ENCODE results near the gene PTPRN2.

The PTPRN2 gene

DNA sequence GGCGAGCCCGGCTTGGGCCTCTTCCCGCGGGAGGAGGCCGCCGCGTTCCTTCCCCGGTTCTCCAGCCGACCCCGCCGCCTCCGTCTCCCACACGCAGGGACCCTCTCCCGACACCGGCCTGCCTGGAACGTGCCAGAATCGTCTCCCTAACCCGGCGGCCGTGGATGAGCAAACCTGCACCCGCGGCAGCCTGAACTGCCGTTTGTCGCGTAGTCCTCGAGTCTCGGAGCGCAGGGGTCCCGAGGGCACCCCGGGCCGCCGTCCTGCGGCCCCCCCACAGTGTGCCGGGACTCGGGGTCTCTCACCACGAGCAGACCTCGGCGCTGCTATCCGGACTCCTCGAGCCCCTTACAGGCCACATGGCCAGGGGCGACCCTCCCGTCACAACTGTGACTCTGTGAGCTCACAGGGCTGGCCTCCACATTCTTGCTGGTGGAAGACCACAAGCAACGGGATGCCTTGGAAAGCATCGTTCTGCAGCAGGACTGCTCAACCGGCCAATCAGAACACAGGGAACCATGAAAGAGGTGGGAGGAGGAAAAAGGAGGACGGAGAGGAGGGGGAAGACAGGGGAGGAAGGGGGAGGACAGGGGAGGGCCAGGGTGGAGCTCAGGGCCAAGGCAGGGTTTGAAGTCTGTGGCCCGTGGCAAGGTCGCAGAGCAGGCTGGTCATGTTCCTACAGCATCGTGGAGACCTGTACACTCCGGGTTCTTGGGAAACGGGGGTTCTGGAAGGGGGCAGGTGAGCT lies 973.9 kb downstream of the PTPRN2 start:
- DNase-seq: no peak

DNA sequence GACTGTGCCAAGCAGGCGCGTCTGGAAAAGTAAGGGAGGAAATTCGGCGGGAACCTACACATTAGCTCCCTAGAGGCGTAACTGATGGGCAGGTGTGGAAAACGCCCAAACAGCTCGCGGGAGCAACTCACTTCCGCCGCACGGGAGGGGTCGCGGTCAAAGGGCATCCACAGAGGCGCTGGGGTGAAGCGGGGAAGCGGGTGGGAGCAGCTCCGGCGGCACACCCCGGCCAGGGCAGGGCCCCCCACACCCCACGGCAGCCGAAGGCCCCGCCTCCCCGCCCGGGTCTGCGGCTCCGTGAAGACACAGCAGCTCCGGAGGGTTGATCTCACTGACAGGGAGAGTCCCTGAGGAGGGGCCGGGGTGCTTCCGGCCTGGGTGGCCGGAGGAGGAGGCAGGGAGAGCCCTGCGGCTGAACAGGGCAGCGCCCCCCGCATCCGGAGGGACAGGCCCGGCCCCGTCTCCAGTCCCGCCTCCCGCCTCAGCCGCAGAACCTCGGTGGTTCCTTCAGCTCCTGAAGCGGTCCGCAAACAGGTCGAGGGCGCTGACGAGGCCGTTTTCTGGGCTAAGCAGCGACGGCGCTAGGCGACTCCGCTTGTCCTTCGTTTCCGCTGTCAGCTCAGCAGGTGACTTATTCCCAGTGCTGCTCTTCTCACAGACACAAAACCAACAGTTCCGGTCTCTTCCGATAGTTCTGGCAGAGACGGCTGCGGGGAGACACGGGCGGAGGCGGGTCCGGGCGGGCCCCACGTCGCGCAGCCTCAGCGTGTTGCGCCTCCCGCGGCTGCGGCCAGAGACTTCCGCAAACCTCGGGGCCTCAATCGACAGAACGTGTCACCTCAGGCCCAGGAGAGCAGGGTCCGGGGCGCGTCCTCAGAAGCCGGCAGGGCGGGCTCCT lies 974.7 kb downstream of the PTPRN2 start:
- DNase-seq: peak; percentile 3

DNA sequence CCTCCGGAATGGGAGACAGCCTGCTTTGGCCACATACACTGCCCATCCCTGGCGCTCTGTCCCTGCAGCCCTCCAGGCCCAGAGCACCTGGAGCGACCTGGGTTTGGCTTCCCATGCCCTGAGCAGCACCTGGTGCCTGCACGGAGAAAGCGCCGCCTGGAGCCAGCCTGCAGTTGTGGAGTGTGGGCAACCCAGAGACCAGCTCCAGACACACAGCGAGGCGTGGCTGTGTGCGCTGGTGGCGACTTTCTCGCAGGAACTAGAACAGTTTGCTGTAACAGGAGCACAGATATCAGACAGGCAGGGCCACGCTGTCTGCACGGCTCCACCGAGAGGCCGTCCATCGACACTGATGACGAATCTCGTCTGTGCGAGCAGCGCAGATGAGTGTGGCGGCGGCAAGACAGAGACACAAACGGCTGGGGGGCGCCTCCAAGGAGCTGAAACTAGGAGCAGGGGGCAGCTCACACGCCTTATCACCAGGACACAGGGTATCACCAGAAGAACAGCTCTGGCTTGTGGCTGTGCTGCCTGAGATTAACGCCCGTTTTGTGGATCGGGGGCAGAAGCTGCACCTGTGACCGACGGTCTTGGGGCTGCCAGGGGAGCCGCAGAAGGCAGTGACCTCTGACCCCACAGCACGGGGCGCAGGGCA lies 975.5 kb downstream of the PTPRN2 start:
- no peak for DNase-seq

DNA sequence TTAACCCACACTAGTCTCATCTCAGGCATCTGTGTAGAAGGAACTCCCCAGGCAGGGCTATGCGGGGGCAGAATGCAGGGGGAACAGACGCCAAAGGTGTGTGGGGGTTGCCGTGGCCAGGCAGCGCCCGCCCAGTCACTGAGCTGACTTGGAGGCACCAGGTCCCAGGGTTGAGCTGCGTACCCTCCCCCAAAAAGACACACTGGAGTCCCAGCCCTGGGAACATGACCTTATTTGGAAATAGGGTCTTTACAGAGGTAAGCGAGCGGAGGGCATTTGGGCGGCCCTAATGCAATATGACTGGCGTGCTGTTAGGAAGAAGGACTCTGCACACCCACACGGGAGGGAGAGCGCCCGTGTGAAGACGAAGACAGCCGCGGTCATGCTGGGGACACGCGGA lies 976.3 kb downstream of the PTPRN2 start:
- DNase-seq: no peak

DNA sequence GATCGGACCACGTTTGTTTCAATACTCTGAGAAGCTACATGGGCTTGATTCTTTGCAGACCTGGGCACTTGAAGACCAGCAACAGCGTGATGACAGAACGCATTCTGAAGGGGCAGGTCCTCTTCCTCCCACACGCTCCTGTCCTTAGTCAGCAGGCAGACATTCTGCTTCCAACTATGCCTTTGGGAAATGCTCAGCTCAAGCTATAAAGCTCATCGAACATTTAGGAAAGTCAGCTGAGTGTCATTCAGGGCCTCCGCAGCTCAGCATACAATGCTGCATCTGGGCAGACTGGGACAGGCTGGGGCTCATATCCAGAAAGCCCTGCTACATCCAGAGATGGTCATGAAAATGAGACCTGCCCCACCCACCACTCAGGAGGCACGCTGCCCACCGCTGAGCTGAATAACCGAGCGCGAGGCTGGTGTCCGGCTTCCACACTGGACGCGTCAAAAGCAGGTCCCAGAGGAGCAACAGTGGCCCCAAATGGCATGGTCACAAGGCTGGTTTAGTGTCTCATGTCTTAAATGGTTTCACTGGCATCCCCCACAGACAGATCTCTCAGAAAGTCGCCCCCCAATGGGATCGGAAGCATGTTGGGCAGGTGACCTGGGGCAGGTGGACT lies 976.8 kb downstream of the PTPRN2 start:
- no peak for DNase-seq

DNA sequence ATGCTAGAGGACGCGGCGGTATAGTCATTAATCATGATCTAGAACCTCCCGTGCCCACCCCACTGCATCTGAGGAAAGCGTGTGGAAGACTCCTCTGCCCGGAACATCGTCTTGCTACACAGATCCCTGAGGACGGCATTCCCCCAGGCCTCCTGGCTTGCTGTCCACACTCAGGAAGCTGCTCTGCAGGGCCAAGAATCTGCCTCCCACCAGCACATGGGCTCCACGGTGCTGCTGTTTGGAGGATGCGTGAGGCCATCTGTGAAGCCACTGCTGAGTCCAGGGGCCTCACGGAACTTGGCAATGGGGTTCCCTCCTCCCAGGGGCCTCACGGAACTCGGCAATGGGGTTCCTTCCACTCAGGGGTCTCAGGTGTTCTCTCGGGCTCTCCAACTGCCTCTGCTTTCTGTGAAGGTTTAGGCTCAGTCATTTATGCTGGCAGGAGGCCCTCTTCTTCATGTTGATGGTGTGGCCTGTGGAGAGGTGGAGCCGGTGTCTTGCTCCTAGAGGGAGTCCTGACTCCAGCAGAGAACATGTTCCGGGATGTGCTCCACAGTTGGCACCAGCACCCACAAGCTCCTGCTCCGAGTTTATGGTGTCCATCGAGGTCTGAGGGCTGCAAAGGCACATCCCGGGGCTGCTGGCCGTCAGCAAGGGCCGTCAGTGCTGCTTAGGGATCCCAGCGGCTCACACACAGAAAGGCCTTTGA lies 977.5 kb downstream of the PTPRN2 start:
- DNase-seq: no peak

DNA sequence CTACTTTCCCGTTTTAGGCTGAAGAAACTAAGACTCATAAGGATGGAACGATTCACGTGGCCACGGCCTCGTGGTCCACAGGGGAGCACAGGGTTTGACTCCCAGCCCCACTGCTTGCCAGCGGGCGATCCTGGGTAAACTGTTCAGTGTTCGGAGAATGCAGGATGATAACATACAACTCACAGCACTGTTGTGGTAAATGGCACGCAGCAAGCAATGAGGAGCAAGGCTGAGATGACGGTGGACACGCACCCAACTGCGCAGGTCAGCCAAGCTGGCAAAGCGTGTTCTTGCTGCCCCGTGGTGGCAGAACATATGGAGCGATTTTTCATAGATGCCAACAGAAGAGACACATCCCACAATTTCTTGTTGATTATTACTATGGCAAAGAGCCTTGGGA lies 978.1 kb downstream of the PTPRN2 start:
- DNase-seq: no peak

DNA sequence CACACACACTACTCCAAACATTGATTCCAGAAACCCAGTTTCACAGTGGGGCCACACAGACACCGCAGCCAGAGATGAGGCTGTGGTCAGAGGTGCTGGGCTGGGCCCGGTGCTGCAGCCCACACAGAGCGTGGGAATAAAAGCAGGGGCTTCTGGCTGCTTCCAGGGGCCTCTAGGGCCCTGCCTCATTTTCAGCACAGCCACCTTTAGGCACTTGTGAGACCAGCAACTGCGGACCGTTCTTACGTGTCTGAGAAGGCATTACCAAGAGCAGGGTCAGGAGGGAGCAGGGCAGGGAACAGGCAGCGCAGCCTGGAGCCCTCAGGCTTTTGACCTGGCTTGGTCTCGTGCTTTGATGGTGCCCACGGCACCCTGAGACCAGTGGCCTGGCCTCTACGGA lies 980.4 kb downstream of the PTPRN2 start:
- DNase-seq: no peak

DNA sequence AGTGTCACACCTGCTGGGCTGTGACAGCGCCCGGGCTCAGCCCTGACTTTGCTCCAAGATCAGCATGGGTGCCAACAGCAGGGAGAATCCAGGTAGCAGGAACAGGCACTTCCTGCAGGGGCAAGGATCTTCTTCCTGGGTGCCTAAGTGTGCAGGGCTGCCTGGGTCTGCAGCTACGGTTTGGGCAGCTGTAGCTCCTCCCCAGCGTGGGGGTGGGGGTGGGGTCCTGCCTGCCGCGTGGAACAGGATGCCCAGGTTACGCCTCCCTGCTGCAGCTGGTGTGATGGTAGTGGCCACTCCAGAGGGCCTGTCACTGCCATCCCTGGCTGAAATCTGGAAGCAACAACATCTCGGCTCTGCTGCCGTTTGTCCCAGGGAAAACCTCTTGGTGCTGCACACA lies 981.5 kb downstream of the PTPRN2 start:
- no peak for DNase-seq

DNA sequence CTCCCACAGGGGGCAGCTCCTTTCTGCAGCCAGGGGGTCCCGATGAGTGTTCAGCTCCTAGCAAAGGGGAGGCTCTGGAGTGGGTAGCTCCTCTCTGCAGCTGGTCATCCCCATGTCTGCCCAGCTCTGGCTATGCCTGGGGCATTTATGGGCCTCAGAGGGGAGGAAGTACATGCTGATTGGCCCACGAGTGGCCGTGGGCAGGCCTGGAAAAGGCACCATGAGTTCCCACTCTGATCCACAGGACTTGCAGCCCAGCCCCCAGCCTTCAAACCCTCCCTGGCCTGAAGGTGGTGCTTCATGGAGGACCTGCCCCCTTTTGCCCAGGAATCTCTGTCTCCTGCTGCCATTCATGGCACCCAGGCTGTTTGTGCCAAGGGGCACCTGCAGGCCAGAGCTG lies 982.0 kb downstream of the PTPRN2 start:
- no peak for DNase-seq

DNA sequence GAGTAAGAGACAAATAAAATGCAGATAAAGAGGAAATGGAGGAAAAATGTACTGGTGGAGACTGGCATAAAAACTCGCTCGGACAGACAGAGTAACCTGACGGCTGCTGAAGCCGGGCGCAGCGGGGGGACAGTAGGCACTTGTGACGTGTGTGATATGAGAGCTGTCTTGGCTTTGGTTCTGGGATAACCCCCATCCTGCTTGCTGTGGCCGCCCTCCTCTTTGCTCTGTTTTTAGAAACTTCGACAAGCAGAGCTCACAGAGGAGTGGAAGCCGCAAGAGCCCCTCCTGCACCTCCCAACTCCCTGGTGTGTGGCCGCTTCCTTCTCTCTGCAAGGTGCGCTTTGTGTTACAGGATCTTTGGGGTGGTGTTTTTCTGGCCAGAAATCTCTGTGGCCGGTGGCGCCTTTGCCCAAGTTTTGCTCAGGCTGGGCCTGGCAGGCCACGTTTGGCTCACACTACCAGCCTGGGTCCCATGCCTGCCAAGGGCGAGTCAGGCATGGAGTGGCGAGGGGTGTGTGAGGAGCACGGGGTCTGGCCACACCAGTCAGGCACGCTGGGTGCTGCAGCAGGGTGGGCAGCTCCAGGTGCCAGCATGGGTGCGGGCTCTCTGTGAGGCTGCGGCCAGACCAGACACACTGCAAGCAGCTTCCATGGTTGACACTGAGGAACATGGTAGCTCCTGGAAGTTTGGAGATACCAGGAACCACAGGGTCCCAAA lies 982.8 kb downstream of the PTPRN2 start:
- no peak for DNase-seq

DNA sequence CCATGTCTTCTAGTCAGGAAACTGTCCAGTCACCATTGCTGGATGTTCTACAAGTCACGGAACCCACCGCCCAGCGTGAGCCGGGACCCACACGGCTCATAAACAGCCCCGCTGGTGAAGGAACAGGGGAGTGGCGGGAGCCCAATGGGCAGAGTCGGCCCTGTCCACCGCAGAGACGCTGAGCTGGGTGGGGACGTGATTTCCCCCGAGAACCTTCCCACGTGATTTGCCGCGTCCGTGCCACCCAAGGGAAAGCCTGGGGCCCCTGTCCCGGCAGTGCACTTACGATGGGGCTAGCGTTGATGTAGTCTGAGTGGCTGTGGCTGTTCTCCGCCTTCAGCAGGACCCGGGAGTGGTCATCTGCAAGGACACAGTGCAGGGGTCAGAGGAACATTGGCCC lies 983.9 kb downstream of the PTPRN2 start:
- DNase-seq: no peak

DNA sequence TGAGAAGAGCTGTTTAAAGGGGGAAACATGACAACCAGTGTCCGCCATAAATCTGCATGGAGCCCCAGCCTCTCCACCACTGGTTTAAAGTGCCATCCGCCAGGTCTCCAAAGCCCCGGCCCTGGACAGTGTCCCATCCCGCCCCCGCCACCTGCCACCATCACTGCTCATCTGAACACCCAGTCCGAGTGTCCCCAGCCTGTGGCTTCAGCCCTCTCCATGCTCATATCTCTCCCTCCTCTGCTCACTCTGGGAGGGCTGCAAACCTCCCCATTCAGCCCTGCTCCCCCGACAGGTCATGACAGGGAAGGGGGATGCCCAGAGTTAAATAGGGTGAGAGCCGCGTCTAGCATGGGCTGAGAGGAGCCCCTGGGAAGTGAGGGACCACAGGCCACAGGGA lies 984.6 kb downstream of the PTPRN2 start:
- no peak for DNase-seq

DNA sequence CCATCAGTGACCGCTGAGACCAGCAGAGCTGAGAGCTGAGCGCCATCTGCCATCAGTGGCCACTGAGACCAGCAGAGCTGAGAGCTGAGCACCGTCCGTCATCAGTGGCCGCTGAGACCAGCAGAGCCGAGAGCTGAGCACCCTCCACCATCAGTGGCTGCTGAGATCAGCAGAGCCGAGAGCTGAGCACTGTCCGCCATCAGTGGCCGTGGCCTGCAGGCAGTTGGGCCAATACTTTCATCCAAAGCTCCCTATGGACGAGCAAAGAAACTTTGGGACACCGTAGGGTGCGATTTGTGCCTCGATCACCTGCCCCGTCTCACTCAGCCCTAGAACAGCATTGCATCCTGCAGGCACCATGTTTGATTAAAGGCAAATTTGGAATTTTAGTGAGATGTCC lies 985.0 kb downstream of the PTPRN2 start:
- DNase-seq: no peak

DNA sequence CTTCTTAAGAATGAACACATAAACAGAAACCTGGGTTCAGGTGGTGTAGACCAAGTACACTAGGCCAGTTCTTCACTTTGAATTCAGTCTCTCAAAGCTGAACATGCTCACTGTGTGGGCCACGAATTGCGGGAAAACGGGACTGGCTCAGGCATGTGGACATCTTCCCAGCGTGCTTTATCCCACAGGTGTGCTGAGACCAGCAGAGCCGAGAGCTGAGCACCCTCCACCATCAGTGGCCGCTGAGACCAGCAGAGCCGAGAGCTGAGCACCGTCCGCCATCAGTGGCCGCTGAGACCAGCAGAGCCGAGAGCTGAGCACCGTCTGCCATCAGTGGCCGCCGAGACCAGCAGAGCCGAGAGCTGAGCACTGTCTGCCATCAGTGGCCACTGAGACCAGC lies 985.5 kb downstream of the PTPRN2 start:
- DNase-seq: no peak

DNA sequence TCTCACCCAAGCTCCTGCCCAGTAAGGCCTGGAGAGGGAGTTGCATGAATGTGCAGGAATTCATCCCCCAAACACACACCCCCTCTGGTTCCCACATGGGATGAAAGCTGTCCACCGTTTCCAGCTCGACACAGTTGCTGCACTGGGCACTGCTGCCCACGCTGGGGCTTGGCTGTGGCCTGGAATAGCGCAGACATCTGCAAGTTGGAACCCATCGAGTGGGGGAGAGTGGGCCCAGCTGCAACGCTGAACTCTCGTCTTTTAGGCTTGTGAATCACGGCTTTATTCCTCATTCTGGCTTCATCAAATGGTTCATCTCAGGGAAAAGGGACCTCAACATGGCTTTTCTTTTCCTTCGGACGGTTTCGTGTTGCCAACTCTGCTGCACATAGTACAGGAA lies 986.1 kb downstream of the PTPRN2 start:
- DNase-seq: no peak

DNA sequence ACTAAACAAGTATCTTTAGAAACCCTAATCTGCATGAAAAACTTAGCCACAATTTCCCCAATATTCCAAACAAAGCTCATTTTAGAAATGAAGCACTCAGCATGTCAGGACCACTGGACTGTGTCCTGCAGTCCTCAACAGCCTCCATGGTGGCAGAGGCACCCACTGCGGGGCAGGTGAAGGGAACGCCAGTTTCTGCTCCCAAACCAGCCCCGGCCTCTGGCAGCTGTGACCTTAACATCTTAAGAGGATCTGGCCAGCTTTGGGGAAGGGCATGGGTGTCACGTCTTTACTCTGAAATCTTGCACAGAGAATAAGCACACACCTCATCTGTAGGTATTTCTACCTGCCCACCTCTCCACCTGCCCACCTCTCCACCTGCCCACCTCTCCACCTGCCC lies 988.1 kb downstream of the PTPRN2 start:
- no peak for DNase-seq

DNA sequence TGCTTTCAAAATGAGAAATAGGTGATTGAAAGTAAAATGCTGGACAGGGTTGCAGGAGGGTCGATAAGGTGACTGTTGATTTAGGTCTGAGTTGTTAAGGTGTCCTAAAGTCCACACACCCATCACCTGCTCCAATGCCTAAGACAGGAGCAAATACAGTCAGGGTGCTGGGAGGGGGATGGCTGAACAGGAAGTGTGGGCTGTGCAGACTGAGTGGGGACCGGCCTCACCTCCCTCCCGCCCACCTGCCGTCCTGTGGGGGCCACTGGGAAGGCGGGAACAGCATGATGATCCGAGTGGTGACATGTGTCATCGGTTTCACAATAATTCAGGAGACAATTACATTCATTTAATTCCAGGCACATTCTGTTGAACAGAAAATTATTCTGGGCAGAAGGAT lies 990.1 kb downstream of the PTPRN2 start:
- no peak for DNase-seq

DNA sequence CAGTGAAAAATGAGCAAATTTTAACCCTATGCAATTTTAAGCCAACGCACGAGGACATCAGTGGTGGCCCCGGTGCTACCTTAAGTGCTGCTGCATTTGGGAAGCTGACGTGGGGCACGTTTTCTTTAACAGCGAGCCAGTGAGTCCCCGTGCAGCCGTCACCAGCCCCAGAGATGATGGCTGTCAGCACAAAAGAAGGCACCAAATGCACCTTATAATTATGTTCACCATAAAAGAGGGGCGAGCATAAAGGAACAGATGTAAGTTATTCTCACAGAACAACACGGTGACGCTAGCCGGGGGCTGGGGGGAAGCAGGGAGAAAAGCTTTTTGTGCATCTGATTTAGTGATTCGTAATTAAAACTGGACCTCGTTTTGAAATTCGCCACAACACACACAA lies 990.7 kb downstream of the PTPRN2 start:
- DNase-seq: no peak

DNA sequence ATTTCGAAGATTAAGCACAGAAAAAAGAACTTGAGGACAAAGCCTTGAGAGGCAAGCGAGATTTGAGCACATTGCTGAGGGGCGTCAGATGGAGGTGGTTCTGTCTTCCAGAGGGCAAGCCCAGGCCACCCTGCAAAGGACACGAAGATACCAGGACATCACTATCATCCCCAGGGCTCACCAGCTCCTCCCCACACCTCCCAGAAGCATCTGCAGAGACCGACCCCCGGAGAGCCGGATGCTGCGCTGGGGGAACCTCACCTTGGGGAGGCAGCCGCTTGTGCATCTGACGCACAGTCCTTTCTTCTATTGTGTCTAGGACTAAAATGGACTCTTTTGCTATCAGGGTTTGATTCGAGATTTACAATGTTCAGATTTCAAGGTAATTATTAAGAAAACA lies 991.2 kb downstream of the PTPRN2 start:
- DNase-seq: no peak

DNA sequence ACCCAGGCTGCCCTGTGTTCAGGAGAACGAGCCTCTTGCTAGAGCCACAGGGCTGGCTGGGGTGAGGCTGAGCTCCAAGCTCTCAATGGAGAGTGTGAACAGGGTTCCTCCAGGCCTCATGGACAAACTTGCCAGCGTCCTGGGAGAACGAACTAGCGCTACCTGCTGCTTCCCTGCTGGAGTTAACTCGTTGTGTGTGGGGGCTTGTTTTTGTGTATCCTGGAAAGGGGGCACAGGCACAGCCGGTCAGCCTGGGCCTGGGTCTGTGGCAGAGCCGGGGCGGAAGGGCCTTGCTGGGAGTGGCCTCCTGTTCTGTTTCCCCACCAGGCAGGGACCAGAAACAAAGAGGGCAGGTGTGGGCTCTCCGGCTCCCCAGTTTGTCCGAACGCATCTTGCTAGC lies 991.6 kb downstream of the PTPRN2 start:
- no peak for DNase-seq

Data from fibroblast of upper back skin (primary cell).